Prostate gland (tissue), 2 donors: Measurements from ENCODE around the gene ITGAL.
"Not testable (repeated sequence)": the region's sequence is repeated elsewhere in the genome, so short reads cannot be mapped to it uniquely, and the experiment has no call there.

ENCODE experiments used
- POLR2A ChIP-seq: fragments of 450-650 bp; IDR thresholded peaks from one replicate; pipeline ENCODE4 v1.6.1; 2016; ENCODE audit warnings: antibody characterized with exemption, mild to moderate bottlenecking
- TF ChIP-seq, protein P1 (sequence below), 4 experiments: fragments of 200-600 bp in 2 of 4; fragments of 450-650 bp in 2 of 4; sonication (generic) in 2 of 4; IDR thresholded peaks; 1 replicate in 3 of 4; 2 replicates in 1 of 4; pipeline ENCODE4 v1.5.1; 2016 to 2019; ENCODE audit warnings: antibody characterized with exemption in 4 of 4, mild to moderate bottlenecking in 2 of 4, moderate library complexity in 2 of 4

DNA sequence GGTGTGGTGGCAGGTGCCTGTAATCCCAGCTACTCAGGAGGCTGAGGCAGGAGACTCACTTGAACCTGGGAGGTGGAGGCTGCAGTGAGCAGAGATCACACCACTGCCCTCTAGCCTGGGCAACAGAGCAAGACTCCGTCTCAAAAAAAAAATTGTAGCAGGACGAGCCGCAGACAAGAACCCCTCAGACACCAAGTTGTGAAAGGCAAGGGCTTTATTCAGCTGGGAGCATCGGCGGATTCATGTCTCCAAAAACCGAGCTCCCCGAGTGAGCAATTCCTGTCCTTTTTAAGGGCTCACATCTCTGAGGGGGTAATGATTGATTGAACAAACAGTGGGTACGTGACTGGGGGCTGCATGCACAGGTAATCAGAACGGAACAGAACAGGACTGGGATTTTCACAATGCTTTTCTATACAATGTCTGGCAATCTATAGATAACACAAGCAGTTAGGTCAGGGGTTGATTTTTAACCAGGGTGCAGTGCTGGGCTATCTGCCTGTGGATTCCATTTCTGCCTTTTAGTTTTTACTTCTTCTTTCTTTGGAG lies 68.4 kb downstream of the ITGAL start:
- TF ChIP-seq, protein P1, sequence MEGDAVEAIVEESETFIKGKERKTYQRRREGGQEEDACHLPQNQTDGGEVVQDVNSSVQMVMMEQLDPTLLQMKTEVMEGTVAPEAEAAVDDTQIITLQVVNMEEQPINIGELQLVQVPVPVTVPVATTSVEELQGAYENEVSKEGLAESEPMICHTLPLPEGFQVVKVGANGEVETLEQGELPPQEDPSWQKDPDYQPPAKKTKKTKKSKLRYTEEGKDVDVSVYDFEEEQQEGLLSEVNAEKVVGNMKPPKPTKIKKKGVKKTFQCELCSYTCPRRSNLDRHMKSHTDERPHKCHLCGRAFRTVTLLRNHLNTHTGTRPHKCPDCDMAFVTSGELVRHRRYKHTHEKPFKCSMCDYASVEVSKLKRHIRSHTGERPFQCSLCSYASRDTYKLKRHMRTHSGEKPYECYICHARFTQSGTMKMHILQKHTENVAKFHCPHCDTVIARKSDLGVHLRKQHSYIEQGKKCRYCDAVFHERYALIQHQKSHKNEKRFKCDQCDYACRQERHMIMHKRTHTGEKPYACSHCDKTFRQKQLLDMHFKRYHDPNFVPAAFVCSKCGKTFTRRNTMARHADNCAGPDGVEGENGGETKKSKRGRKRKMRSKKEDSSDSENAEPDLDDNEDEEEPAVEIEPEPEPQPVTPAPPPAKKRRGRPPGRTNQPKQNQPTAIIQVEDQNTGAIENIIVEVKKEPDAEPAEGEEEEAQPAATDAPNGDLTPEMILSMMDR (IDR thresholded peaks at IDR 0.05) = not testable (repeated sequence)
- TF ChIP-seq POLR2A = not testable (repeated sequence)
